ENCODE measurements around the gene SLC9A9.

DNA sequence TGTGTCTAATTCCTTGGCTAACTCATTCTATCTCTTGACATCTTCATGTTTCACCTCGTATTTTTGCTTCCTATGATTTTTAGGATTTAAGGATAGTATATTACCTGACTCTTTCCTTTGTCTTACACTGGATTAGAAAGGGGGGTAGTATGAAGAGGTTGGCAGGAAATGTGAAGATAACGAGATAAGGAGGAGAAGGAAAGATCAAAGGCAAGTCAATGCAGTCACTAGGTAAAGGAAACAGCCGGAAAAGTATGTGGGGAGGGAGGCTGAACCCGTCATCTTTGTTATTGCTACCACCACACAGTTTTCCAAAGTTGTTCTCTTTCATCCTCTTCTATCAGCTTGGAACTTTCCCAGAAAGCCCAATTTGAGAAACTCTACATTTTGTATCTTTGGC, 90.6 kb downstream of the SLC9A9 start:
- TF ChIP-seq, protein P1, sequence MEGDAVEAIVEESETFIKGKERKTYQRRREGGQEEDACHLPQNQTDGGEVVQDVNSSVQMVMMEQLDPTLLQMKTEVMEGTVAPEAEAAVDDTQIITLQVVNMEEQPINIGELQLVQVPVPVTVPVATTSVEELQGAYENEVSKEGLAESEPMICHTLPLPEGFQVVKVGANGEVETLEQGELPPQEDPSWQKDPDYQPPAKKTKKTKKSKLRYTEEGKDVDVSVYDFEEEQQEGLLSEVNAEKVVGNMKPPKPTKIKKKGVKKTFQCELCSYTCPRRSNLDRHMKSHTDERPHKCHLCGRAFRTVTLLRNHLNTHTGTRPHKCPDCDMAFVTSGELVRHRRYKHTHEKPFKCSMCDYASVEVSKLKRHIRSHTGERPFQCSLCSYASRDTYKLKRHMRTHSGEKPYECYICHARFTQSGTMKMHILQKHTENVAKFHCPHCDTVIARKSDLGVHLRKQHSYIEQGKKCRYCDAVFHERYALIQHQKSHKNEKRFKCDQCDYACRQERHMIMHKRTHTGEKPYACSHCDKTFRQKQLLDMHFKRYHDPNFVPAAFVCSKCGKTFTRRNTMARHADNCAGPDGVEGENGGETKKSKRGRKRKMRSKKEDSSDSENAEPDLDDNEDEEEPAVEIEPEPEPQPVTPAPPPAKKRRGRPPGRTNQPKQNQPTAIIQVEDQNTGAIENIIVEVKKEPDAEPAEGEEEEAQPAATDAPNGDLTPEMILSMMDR (optimal IDR thresholded peaks at IDR 0.05 in 1 of 3, IDR thresholded peaks at IDR 0.05 in 1 of 3, conservative IDR thresholded peaks at IDR 0.05 in 1 of 3; ENCODE audit: extremely low read depth in 1 of 3, insufficient read depth in 2 of 3, low read length in 3 of 3): no peak
- no peak for TF ChIP-seq EZH2 (IDR thresholded peaks at IDR 0.05; ENCODE audit: low read length)

Data from keratinocyte (primary cell).